Measurements from ENCODE around the gene WRNIP1.

Gene WRNIP1

DNA sequence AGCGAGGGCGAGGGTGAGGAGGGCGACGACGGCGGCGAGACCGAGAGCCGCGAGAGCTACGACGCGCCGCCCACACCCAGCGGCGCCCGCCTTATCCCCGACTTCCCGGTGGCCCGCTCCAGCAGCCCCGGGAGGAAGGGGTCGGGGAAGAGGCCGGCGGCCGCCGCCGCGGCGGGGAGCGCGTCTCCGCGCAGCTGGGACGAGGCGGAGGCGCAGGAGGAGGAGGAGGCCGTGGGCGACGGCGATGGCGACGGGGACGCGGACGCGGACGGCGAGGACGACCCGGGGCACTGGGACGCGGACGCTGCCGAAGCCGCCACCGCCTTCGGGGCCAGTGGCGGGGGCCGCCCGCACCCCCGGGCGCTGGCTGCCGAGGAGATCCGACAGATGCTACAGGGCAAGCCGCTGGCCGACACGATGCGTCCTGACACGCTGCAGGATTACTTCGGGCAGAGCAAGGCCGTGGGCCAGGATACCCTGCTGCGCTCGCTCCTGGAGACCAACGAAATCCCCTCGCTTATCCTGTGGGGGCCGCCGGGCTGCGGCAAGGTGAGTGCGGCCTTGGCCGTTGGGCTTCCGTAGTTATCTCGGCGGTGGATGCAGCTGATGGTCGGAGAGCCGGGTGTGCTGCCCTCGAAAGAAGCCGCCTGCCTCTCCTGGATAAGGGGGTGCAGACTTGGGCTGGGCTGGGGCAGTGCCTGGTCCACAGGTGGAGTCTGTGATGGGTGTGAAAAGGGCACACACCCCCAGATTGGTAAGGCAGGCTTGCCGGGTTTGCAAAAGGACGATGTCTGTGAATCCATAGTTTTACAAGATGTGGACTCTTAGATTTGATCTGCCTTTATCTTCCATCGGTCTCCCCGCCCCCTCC lies 938 bp downstream of the WRNIP1 start:
- in situ Hi-C loops (cut with MboI; ENCODE audit: low pct_unique_long_range_greater_than_20kb, low sequenced_read_pairs, unreplicated experiment): no loop called here
- peak; percentile 82 for DNase-seq (ENCODE audit: low spot score)
- TF ChIP-seq CTCF (IDR thresholded peaks at IDR 0.05; ENCODE audit: extremely low read depth, insufficient read depth, missing control alignments): no peak

DNA sequence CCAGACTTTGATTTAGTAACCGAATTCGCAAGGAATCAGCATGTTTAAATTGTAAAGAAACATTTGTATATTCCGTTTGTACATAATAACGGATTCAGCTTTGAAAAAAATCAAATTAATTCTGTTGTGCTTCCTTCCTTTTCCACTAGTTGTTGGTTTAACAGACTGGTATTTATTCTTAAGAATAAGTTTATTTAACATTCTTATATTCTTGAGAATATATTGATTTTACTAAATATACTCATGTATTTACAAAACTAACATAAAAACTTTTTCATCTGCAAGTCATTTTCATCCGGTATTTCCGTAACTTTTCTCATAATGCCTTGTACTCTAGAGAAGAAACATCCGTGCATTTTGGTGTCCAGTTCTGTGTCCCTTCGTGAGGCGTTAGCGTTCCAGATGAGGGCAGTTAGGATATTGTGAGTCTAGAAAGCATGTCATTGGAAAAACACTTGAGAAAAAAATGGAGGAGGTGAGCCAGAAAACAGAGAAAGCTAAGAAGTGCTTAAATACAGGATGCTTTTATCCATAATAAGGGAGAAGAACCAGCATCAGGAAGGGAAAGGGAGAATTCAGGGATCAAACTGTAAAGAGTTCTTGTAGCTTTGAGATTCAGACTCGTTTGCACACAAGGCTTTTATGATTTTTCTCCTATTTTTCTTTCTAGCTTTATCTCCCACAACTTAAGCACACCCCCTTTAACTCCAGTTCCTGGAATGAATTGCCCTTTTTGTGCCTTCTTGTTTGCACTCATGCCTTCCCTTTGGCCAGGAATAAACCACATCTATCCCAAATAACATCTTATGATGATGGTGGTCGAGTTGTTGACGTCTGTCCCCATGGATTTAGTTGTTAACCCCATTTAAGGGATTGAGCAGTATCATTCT lies 1.8 kb downstream of the WRNIP1 start:
- TF ChIP-seq CTCF (IDR thresholded peaks at IDR 0.05; ENCODE audit: extremely low read depth, insufficient read depth, missing control alignments): no peak
- in situ Hi-C loops (cut with MboI; ENCODE audit: low pct_unique_long_range_greater_than_20kb, low sequenced_read_pairs, unreplicated experiment): no loop called here
- DNase-seq (ENCODE audit: low spot score): no peak

DNA sequence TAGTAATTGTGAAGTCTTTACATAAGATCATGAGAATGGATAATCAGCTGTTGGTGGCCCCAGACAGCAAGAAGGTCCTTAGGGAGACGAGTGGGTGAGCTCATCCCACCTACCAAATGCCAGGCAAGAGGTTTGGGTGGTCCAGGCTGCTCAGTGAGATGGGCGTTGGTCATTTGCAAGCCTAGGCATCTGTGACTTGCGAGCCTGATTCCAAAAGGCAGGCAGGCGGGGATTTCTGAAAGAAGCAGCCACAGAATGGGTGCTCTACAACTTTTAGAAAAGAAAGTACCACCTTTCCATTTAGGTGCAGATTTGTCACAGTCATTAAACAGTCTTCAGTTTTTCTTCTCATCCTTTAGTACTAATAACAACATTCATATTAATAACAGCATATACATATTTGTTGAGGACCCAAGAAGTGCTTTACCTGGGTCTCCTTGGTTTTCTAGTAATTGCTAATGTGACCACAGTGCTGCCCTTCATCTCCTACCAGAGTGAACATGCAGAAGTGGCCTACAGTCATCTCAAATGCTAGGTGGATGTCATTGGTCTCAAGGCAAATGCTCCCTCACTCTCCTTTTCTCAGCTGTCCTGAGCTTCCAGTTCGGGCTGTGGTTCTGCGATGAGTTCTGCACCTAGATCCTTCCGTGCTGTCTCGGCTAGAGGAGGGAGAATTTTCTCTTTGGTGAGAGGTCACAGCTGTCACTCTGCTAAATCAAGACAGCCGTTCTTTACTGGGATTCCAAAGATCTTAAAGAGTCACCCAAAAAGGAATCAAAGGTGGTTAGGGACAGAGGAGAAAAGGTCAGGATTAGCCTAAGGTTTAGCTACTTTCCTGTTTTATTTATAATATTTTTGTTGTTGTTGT lies 2.7 kb downstream of the WRNIP1 start:
- DNase-seq (ENCODE audit: low spot score): peak; percentile 26
- in situ Hi-C loops (cut with MboI; ENCODE audit: low pct_unique_long_range_greater_than_20kb, low sequenced_read_pairs, unreplicated experiment): no loop called here
- TF ChIP-seq CTCF (IDR thresholded peaks at IDR 0.05; ENCODE audit: extremely low read depth, insufficient read depth, missing control alignments): no peak

DNA sequence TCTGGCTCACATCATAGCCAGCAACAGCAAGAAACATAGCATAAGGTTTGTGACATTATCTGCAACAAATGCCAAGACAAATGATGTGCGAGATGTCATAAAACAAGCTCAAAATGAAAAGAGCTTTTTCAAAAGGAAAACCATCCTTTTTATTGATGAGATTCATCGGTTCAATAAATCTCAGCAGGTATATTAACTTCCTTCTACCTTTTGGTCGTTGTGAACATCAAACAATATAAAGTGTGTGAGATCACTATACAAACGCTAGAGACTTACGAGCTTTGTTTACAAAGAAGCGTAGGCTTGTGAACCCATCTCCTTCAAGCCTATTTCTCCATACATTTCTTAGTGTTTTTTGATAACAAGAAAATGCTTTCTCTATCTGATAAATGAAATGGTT lies 3.5 kb downstream of the WRNIP1 start:
- in situ Hi-C loops (cut with MboI; ENCODE audit: low pct_unique_long_range_greater_than_20kb, low sequenced_read_pairs, unreplicated experiment): no loop called here
- no peak for TF ChIP-seq CTCF (IDR thresholded peaks at IDR 0.05; ENCODE audit: extremely low read depth, insufficient read depth, missing control alignments)
- no peak for DNase-seq (ENCODE audit: low spot score)

DNA sequence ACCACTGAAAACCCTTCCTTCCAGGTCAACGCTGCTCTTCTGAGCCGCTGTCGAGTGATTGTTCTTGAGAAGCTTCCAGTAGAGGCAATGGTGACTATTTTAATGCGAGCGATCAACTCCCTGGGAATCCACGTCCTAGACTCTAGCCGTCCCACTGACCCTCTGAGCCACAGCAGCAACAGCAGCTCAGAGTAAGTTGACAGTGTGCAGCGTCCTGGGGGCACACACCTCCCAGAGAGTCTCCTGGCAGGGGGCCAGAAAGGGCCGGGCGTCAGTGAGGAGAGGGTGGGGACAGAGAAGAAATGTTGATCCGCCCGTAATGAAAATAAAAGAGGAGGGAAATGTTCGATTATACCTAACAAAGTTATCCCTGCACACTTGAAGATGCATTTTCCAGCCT lies 5.0 kb downstream of the WRNIP1 start:
- in situ Hi-C loops (cut with MboI; ENCODE audit: low pct_unique_long_range_greater_than_20kb, low sequenced_read_pairs, unreplicated experiment): loop anchor here (10.0 kb wide), 1 partner anchor 285 kb away; no protein-coding TSS in a partner anchor
- no peak for TF ChIP-seq CTCF (IDR thresholded peaks at IDR 0.05; ENCODE audit: extremely low read depth, insufficient read depth, missing control alignments)
- DNase-seq (ENCODE audit: low spot score): no peak

GRCh38 chr6:2771079-2771478 lies 5.9 kb downstream of the WRNIP1 start:
- no peak for DNase-seq (ENCODE audit: low spot score)
- in situ Hi-C loops (cut with MboI; ENCODE audit: low pct_unique_long_range_greater_than_20kb, low sequenced_read_pairs, unreplicated experiment): loop anchor here (10.0 kb wide), 1 partner anchor 284 kb away; no protein-coding TSS in a partner anchor
- no peak for TF ChIP-seq CTCF (IDR thresholded peaks at IDR 0.05; ENCODE audit: extremely low read depth, insufficient read depth, missing control alignments)
